GM12873 (cell line): ENCODE measurements around the gene COLQ.

ENCODE experiments used
- CTCF ChIP-seq: IDR thresholded peaks from 2 replicates; pipeline ENCODE4 v1.5.1; 2012; ENCODE audit warnings: low read depth, mild to moderate bottlenecking, moderate library complexity, low read length, control low read depth; ENCODE audit not compliant: insufficient read depth; ENCODE audit errors: missing control alignments

The COLQ gene

GRCh38 chr3:15490158-15490557, 31.3 kb downstream of the COLQ start:
- no peak for TF ChIP-seq CTCF

- TF ChIP-seq CTCF = no peak
These were observed 33.5 kb downstream of the COLQ start for GRCh38 chr3:15488002-15488401.

DNA sequence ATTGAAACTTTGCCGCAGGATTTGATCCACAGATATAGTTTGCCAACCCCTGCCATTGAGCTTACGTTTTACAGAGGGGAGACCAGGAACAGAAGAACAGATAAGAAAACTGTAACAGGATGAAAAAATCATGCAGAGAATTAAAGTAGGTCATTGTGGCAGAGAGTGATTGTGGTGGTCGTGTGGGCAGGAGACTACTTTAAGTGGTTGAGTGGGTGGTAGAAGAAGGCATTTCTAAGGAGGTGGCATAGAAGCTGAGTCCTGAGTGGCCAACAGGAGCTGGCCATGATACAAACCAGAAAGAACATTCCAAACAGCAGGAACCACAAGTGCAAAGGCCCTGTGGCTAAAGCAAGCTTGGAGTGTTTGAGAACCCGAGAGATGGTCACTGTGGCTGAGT, 34.5 kb downstream of the COLQ start:
- TF ChIP-seq CTCF = no peak

DNA sequence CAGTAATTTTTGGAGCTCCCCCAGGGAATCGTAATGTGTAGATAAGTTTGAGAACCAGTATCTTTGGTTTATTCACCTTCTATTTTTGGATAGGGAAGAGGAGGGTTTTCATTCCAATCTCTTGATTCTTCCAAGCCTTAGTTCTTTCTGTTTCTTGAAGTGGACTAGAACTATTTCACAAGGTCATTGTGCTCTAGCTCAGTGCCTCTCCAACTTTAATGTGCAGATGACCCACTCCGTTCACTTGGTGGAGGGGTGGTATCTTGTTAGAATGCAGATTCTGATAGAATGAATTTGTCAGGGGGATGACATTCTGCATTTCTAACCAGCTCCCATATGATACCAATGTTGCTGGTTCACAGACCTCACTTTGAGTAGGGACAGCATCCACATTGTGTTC, 35.5 kb downstream of the COLQ start:
- TF ChIP-seq CTCF = no peak

GRCh38 chr3:15479400-15480224, 41.9 kb downstream of the COLQ start:
- TF ChIP-seq CTCF = no peak

DNA sequence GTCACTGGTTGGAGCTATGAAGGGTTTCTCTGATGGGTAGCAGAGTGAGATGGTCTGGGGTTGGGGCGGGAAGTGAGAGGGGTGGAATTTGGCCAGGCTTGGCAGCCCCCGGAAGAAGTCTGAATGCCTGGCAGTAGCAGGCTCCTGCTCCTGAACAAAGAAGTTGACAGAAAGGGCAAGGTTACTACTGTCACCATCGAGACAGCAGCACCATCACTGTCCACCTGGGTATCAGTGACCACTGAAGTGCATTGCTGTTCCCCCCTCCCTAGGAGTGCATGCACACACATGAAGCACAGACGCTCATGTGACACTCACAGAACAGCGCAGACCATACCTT, 42.9 kb downstream of the COLQ start:
- no peak for TF ChIP-seq CTCF

GRCh38 chr3:15477951-15478639, 43.4 kb downstream of the COLQ start:
- no peak for TF ChIP-seq CTCF
